A549 (cell line): Measurements from ENCODE around the gene UTS2B. TPM values are rescaled to one million over a fixed set of nuclear protein-coding genes. Genes with fewer than 3 reads are reported as not detected.

ENCODE experiments used
- ATAC-seq, 2 experiments: fragments of 200-7000 bp in 1 of 2; fragments of >200 bp in 1 of 2; cut with Nextera tagmentation in 1 of 2; cut with Tn5 transposase in 1 of 2; 3 replicates each; pipeline versions ENCODE4 v1.8.0 to v1.9.1; 2018 to 2020; ENCODE audit warnings: mild to moderate bottlenecking in 1 of 2, moderate library complexity in 1 of 2
- CTCF ChIA-PET: fragments of 300-600 bp; sonication (Branson Sonifier 250); formaldehyde crosslinking; extraction: SDS; loops from one replicate; lab custom pipeline; 2021; ENCODE audit warnings: antibody characterized with exemption, inconsistent platforms; lab: Yijun Ruan, JAX
- POLR2A ChIA-PET: fragments of 350-600 bp; formaldehyde crosslinking; extraction: SDS; loops from one replicate; lab custom pipeline; 2021; ENCODE audit warnings: antibody characterized with exemption, inconsistent platforms; lab: Yijun Ruan, JAX
- DNase-seq, 2 experiments: peaks; one replicate each; pipeline versions ENCODE4 v3.0.0 to v3.0.0-alpha.2; 2011 to 2016; ENCODE audit warnings: low read depth in 1 of 2, low spot score in 1 of 2
- FAIRE-seq: peaks from 2 replicates; lab custom pipeline; 2011; peaks lifted over from hg19 to GRCh38; lab: Jason Lieb, UNC
- H3K27ac ChIP-seq, 2 experiments: fragments of >200 bp; sonication (Bioruptor Twin); formaldehyde crosslinking; 3 replicates each; pipeline ENCODE4 v1.5.1; 2016 to 2017
- H3K4me1 ChIP-seq: fragments of >200 bp; sonication (Bioruptor Twin); formaldehyde crosslinking; 3 replicates; pipeline ENCODE4 v1.6.1; 2016
- H3K4me2 ChIP-seq: fragments of >200 bp; sonication (Bioruptor Twin); formaldehyde crosslinking; 3 replicates; pipeline ENCODE4 v1.6.1; 2016
- H3K4me3 ChIP-seq: fragments of >200 bp; sonication (Bioruptor Twin); formaldehyde crosslinking; 3 replicates; pipeline ENCODE4 v1.5.1; 2016
- H3K9me3 ChIP-seq: fragments of >200 bp; sonication (Bioruptor Twin); formaldehyde crosslinking; 3 replicates; pipeline ENCODE4 v1.6.1; 2016
- ATOH8 ChIP-seq: fragments of 250-450 bp; sonication (Bioruptor Pico); IDR thresholded peaks from 2 replicates; pipeline ENCODE4 v1.5.0; 2020; ENCODE audit warnings: low read depth, mild to moderate bottlenecking, moderate library complexity
- CHD4 ChIP-seq: fragments of 200-600 bp; sonication (generic); IDR thresholded peaks from 2 replicates; pipeline ENCODE4 v1.6.1; 2016; ENCODE audit warnings: antibody characterized with exemption, mild to moderate bottlenecking, borderline replicate concordance
- EHF ChIP-seq: fragments of 250-450 bp; sonication (Bioruptor Pico); IDR thresholded peaks from 2 replicates; pipeline ENCODE4 v1.5.0; 2020; ENCODE audit warnings: mild to moderate bottlenecking
- EHMT2 ChIP-seq: fragments of 200-600 bp; sonication (generic); IDR thresholded peaks from 2 replicates; pipeline ENCODE4 v1.6.1; 2016; ENCODE audit warnings: antibody characterized with exemption, low read depth, mild to moderate bottlenecking, moderate library complexity
- EP300 ChIP-seq, 2 experiments: fragments of >200 bp; sonication (Bioruptor Twin); formaldehyde crosslinking; IDR thresholded peaks; 2 replicates in 1 of 2; 3 replicates in 1 of 2; pipeline ENCODE4 v1.6.1; 2016 to 2017
- FOXS1 ChIP-seq: fragments of 250-450 bp; sonication (Bioruptor Pico); IDR thresholded peaks from 2 replicates; pipeline ENCODE4 v1.5.0; 2020; ENCODE audit warnings: mild to moderate bottlenecking, moderate library complexity
- GATA3 ChIP-seq: IDR thresholded peaks from 2 replicates; pipeline ENCODE4 v1.6.1; 2012; ENCODE audit warnings: borderline replicate concordance
- HDAC2 ChIP-seq: fragments of 200-600 bp; sonication (generic); IDR thresholded peaks from 2 replicates; pipeline ENCODE4 v1.6.1; 2016
- HOXA7 ChIP-seq: fragments of 250-450 bp; sonication (Bioruptor Pico); IDR thresholded peaks from 2 replicates; pipeline ENCODE4 v1.5.0; 2020; ENCODE audit warnings: mild to moderate bottlenecking, moderate library complexity
- HOXB13 ChIP-seq: fragments of 250-450 bp; sonication (Bioruptor Pico); IDR thresholded peaks from 2 replicates; pipeline ENCODE4 v1.5.0; 2020; ENCODE audit warnings: low read depth, mild to moderate bottlenecking, moderate library complexity
- HOXB5 ChIP-seq: fragments of 250-450 bp; sonication (Bioruptor Pico); IDR thresholded peaks from 2 replicates; pipeline ENCODE4 v1.5.0; 2020; ENCODE audit warnings: mild to moderate bottlenecking, moderate library complexity
- JUN ChIP-seq, 2 experiments: fragments of >200 bp; sonication (Bioruptor Twin); formaldehyde crosslinking; IDR thresholded peaks; 2 replicates in 1 of 2; 3 replicates in 1 of 2; pipeline ENCODE4 v1.6.1; 2016 to 2017
- JUNB ChIP-seq: fragments of >200 bp; sonication (Bioruptor Twin); formaldehyde crosslinking; IDR thresholded peaks from 2 replicates; pipeline ENCODE4 v1.6.1; 2016
- MAFK ChIP-seq: fragments of 450-650 bp; IDR thresholded peaks from 2 replicates; pipeline ENCODE4 v1.6.1; 2014; ENCODE audit not compliant: partially characterized antibody
- NR3C1 ChIP-seq: fragments of >200 bp; sonication (Bioruptor Twin); formaldehyde crosslinking; IDR thresholded peaks from 3 replicates; pipeline ENCODE4 v1.6.1; 2017
- PBX3 ChIP-seq: IDR thresholded peaks from 2 replicates; pipeline ENCODE4 v1.6.1; 2012
- RCOR1 ChIP-seq: fragments of 150-350 bp; IDR thresholded peaks from 2 replicates; pipeline ENCODE4 v1.6.1; 2014; ENCODE audit warnings: antibody characterized with exemption, low read length, low read depth
- RFX5 ChIP-seq: fragments of 450-650 bp; IDR thresholded peaks from 2 replicates; pipeline ENCODE4 v1.7.1; 2014; ENCODE audit warnings: antibody characterized with exemption, mild to moderate bottlenecking, moderate library complexity
- SREBF2 ChIP-seq: fragments of 450-650 bp; IDR thresholded peaks from 2 replicates; pipeline ENCODE4 v1.6.1; 2014; ENCODE audit warnings: mild to moderate bottlenecking, moderate library complexity
- ZSCAN20 ChIP-seq: fragments of 250-450 bp; sonication (Bioruptor Pico); IDR thresholded peaks from 2 replicates; pipeline ENCODE4 v1.8.0; 2022; ENCODE audit warnings: mild to moderate bottlenecking, moderate library complexity
- WGBS: methylation state at CpG from one replicate; pipeline ENCODE4 v1.1.6; 2017; ENCODE audit errors: missing lambda C conversion rate; 5-methylcytosine and 5-hydroxymethylcytosine counted together
- polyA plus RNA-seq, 4 experiments: library from polyadenylated mRNA; depleted of rRNA in 3 of 4; stranded (reverse); fragments of >200 nt; fragmentation: RNase III in 1 of 4; extraction: RNeasy Plus Mini Kit Qiagen cat#74134 plus additional on column Dnase treatment in 1 of 4; gene quantifications; 2 replicates in 3 of 4; 3 replicates in 1 of 4; pipeline ENCODE4 v1.2.3, GENCODE V29; 2011 to 2017
- TF ChIP-seq, protein P1 (sequence below): fragments of >200 bp; sonication (Bioruptor Twin); formaldehyde crosslinking; IDR thresholded peaks from 3 replicates; pipeline ENCODE4 v1.6.1; 2016
- TF ChIP-seq, protein P2 (sequence below): fragments of 450-650 bp; IDR thresholded peaks from 2 replicates; pipeline ENCODE4 v1.6.1; 2014; ENCODE audit warnings: antibody characterized with exemption

Gene UTS2B
- polyA plus RNA-seq, 2 of the 4 experiments (the other 2 are of a cell fraction) = 0.16 TPM; not detected in 1

DNA sequence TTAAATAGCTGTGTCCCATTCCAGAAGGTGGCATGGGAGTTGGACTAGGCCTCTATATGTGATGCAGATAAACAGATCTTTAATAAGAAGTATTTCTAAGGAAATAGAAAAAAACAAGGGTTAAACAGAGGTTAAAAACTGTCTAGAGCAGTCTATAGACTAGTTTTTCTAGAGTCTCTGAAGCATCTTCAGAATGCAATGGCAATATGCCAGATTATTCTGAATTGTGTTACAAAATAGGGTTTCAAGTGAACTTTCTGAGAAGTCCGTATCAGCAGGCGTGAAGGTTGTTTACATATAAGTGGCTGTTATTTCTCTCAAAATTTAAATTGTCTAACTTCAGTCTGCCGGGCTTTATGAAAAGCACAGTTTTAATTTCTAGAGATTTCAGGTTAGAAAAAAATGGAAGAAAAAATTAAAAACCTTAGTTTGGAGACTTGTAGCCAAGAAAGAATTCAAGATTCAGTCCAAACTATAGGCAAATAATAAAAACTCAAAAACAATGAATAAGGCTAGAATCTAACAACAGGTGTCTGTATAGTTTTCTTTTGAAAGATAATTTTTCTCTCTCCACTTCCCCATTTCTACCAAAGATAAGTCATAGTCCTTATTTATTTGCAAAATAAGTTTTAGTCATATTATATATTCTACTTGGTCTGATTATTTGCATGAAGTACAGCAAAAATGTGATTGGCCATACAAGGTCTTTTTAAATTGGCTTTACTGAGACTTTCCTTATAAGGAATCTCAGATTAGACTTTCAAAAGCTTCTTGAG lies 76.0 kb downstream of the UTS2B start:
- TF ChIP-seq CHD4 (no peak), EHMT2 (no peak), EHF (CRISPR knock-in tag) (no peak), JUNB (no peak), HDAC2 (no peak), NR3C1 (no peak), PBX3 (no peak), HOXB13 (no peak), GATA3 (no peak), JUN (IDR thresholded peaks at IDR 0.05) (no peak), HOXB5 (CRISPR knock-in tag) (no peak), SREBF2 (no peak), ATOH8 (CRISPR knock-in tag) (no peak), ZSCAN20 (CRISPR knock-in tag) (no peak), EP300 (IDR thresholded peaks at IDR 0.05) (no peak), RFX5 (no peak)
- TF ChIP-seq, protein P1, sequence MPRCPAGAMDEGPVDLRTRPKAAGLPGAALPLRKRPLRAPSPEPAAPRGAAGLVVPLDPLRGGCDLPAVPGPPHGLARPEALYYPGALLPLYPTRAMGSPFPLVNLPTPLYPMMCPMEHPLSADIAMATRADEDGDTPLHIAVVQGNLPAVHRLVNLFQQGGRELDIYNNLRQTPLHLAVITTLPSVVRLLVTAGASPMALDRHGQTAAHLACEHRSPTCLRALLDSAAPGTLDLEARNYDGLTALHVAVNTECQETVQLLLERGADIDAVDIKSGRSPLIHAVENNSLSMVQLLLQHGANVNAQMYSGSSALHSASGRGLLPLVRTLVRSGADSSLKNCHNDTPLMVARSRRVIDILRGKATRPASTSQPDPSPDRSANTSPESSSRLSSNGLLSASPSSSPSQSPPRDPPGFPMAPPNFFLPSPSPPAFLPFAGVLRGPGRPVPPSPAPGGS = no peak
- TF ChIP-seq, protein P2, sequence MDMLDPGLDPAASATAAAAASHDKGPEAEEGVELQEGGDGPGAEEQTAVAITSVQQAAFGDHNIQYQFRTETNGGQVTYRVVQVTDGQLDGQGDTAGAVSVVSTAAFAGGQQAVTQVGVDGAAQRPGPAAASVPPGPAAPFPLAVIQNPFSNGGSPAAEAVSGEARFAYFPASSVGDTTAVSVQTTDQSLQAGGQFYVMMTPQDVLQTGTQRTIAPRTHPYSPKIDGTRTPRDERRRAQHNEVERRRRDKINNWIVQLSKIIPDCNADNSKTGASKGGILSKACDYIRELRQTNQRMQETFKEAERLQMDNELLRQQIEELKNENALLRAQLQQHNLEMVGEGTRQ = no peak
- WGBS = 88% methylated on average over 3 of the region's 3 CpGs
- FAIRE-seq (no peak), ATAC-seq (no peak), DNase-seq (no peak)
- H3K4me2 ChIP-seq = no peak overlapping the region
- CTCF ChIA-PET = no interaction called here
- H3K4me1 ChIP-seq = no peaks in the 10 kb centered on the region
- POLR2A ChIA-PET = no interaction called here
- H3K27ac ChIP-seq = no peak overlapping the region
- H3K9me3 ChIP-seq = no peaks in the 10 kb centered on the region
- H3K4me3 ChIP-seq = no peak overlapping the region

DNA sequence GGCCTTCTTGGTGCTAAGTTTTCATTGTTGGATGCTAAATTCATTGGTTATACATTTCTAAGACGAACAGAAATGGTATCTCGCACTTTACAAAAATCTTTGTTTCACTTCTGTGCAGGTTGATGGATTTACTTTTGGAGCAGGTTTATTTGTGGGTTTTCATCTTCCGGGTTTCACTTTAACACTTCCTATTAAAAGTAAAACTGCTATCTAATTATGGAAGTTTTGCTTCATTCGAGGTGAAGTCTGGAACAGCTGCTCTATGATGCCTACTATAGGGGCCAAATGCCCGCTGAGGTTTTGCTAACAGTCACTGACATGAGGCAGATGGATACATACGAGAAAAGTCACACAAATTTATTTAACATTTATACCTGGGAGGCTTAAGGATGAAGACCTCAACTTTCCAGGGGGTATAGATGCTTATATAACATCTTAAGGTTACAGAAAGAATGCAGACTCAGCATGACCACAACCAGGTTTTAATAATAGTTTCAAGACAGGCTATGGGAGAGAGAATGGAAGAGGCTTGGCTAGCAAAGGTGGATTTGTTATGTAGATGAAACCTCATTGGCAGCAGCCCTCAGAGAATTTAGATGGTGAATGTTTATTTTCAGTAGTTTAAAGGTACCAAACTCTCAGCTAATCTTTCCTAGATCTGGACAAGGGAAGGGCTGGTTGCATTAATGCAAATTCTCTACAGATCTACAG lies 77.1 kb downstream of the UTS2B start:
- CTCF ChIA-PET = no interaction called here
- Histone ChIP-seq H3K9me3 (no peaks in the 10 kb centered on the region), H3K27ac (no peak overlapping the region), H3K4me3 (no peak overlapping the region), H3K4me1 (no peaks in the 10 kb centered on the region), H3K4me2 (no peak overlapping the region)
- 73% methylated on average over 6 of the region's 6 CpGs for WGBS
- POLR2A ChIA-PET = no interaction called here
- no peak for FAIRE-seq
- DNase-seq = no peak
- ATAC-seq = no peak
- TF ChIP-seq MAFK (peak; percentile 49), RCOR1 (no peak), HOXA7 (CRISPR knock-in tag) (no peak), FOXS1 (no peak), EHF (CRISPR knock-in tag) (no peak)
